HepG2 (cell line): ENCODE data around the gene UTP15. TPM values are rescaled to one million over a fixed set of nuclear protein-coding genes. Genes with fewer than 3 reads are reported as not detected.
A peak's percentile ranks its signal among the peaks of the same experiment; 100 is the strongest.

Source experiments
- CCDC6 ChIP-seq: sonication (generic); formaldehyde crosslinking; IDR thresholded peaks from 2 replicates; pipeline ENCODE4 v1.8.1; 2022; ENCODE audit warnings: mild to moderate bottlenecking, missing genetic modification reagents, moderate library complexity
- EED ChIP-seq: sonication (generic); formaldehyde crosslinking; IDR thresholded peaks from 2 replicates; pipeline ENCODE4 v1.5.0; 2020; ENCODE audit warnings: mild to moderate bottlenecking, missing genetic modification reagents
- SMAD1 ChIP-seq: sonication (generic); formaldehyde crosslinking; IDR thresholded peaks from 2 replicates; pipeline ENCODE4 v1.4.0; 2020; ENCODE audit warnings: missing genetic modification reagents, low read depth, mild to moderate bottlenecking, borderline replicate concordance
- SRSF4 ChIP-seq: fragments of 200-400 bp; formaldehyde crosslinking; IDR thresholded peaks from one replicate; pipeline ENCODE4 v1.6.1; 2018; ENCODE audit warnings: mild to moderate bottlenecking, low read depth, low read length, moderate library complexity; ENCODE audit not compliant: poor library complexity, severe bottlenecking
- STAG1 ChIP-seq: sonication (generic); formaldehyde crosslinking; IDR thresholded peaks from 2 replicates; pipeline ENCODE4 v1.4.0; 2020; ENCODE audit warnings: missing genetic modification reagents
- ZNF326 ChIP-seq: sonication (generic); formaldehyde crosslinking; IDR thresholded peaks from 2 replicates; pipeline ENCODE4 v1.4.0; 2020; ENCODE audit warnings: missing genetic modification reagents, borderline replicate concordance
- ZNF468 ChIP-seq: sonication (generic); formaldehyde crosslinking; IDR thresholded peaks from 2 replicates; pipeline ENCODE4 v1.8.0; 2022; ENCODE audit warnings: mild to moderate bottlenecking, moderate library complexity, missing genetic modification reagents
- ZNF614 ChIP-seq: IDR thresholded peaks from 2 replicates; pipeline ENCODE4 v1.6.1; 2018; ENCODE audit warnings: missing biosample characterization, missing genetic modification reagents, inconsistent platforms, borderline replicate concordance
- ZNF672 ChIP-seq: sonication (generic); formaldehyde crosslinking; IDR thresholded peaks from 2 replicates; pipeline ENCODE4 v1.8.1; 2022; ENCODE audit warnings: missing genetic modification reagents
- polyA plus RNA-seq, 8 experiments: library from polyadenylated mRNA; depleted of rRNA in 3 of 8; stranded (reverse) in 7 of 8; unstranded in 1 of 8; fragments of >200 nt; fragmentation: Illumina TruSeq in 4 of 8; extraction: Trizol in 4 of 8; gene quantifications; 2 replicates each; pipeline versions ENCODE4 v1.2.1 to v1.2.3, GENCODE V29; 2011 to 2016; ENCODE audit warnings: low read depth in 4 of 8, missing spikeins in 1 of 8, mixed read lengths in 1 of 8; ENCODE audit not compliant: insufficient read depth in 1 of 8
- total RNA-seq, 5 experiments: library from RNA; depleted of rRNA; stranded (reverse); fragments of >200 nt; fragmentation: Illumina TruSeq; extraction: Trizol; gene quantifications; 2 replicates each; pipeline ENCODE4 v1.2.3, GENCODE V29; 2016; ENCODE audit warnings: low read depth in 1 of 5
- TF ChIP-seq, protein P1 (sequence below): sonication (generic); formaldehyde crosslinking; IDR thresholded peaks from 2 replicates; pipeline ENCODE4 v1.5.1; 2020; ENCODE audit warnings: missing genetic modification reagents, mild to moderate bottlenecking, borderline replicate concordance
- TF ChIP-seq, protein P2 (sequence below): sonication (generic); formaldehyde crosslinking; IDR thresholded peaks from 2 replicates; pipeline ENCODE4 v1.5.0; 2020; ENCODE audit warnings: missing genetic modification reagents
- TF ChIP-seq, protein P3 (sequence below): IDR thresholded peaks from 2 replicates; pipeline ENCODE4 v1.6.1; 2012; ENCODE audit warnings: low read depth, low read length, improper control_type of control experiment
- TF ChIP-seq, protein P4 (sequence below): sonication (generic); formaldehyde crosslinking; IDR thresholded peaks from 2 replicates; pipeline ENCODE4 v1.4.0; 2020; ENCODE audit warnings: mild to moderate bottlenecking, low read depth, missing genetic modification reagents
- TF ChIP-seq, protein P5 (sequence below): sonication (generic); formaldehyde crosslinking; IDR thresholded peaks from 2 replicates; pipeline ENCODE4 v1.8.1; 2022; ENCODE audit warnings: low read depth, mild to moderate bottlenecking, missing genetic modification reagents
- TF ChIP-seq, protein P6 (sequence below): sonication (generic); formaldehyde crosslinking; IDR thresholded peaks from 2 replicates; pipeline ENCODE4 v1.5.1; 2020; ENCODE audit warnings: mild to moderate bottlenecking, missing genetic modification reagents, moderate library complexity

UTP15 gene
- total and polyA plus RNA-seq, 2 of the 13 experiments (the other 11 are each of a cell fraction or from before 2014, with no cell fraction given), result 7.3 to 35.8 TPM

DNA sequence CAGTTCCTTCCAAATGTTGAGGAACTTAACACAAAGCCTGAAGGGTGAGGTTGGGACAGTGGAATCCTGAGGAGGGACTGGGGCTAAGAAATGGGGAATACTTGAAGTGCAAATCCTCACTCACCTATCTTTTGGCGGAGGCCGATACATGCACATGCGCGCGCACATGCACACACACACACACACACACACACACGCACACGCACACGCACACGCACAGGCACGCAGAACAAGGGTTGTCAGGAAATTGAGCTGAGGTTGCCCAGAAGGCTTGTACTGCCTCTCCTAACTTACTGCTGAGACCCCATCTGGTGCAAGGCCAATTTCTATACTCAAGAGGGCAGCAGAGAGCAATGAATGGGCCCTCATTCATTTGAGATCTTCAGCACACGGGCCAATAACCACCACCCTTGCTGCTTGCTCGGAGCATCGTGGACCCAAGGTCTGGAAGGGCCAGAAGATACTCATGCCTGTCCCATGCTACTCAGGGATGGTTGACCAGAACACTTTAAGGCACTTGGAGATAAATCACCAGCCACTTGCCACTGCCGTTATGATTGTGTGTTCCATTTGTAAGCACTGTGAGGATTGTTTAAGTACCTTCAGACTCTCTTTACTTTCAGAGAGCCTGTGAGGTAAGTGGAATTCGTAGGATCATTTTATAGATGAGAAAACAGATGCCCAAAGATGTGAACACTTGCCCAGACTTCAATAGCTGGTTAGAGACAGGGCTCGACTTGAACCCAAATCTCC is 45.8 kb upstream of the UTP15 start (continued):
- TF ChIP-seq EED (no peak), ZNF326 (CRISPR knock-in tag) (no peak), SMAD1 (CRISPR knock-in tag) (no peak), ZNF468 (CRISPR knock-in tag) (no peak), STAG1 (CRISPR knock-in tag) (peak; percentile 85), ZNF614 (peak; percentile 35; the same call in 1 of the 2 replicates), SRSF4 (no peak), ZNF672 (CRISPR knock-in tag) (no peak), CCDC6 (no peak)
- TF ChIP-seq, protein P1, sequence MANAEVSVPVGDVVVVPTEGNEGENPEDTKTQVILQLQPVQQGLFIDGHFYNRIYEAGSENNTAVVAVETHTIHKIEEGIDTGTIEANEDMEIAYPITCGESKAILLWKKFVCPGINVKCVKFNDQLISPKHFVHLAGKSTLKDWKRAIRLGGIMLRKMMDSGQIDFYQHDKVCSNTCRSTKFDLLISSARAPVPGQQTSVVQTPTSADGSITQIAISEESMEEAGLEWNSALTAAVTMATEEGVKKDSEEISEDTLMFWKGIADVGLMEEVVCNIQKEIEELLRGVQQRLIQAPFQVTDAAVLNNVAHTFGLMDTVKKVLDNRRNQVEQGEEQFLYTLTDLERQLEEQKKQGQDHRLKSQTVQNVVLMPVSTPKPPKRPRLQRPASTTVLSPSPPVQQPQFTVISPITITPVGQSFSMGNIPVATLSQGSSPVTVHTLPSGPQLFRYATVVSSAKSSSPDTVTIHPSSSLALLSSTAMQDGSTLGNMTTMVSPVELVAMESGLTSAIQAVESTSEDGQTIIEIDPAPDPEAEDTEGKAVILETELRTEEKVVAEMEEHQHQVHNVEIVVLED (CRISPR knock-in tag), result peak; percentile 85
- TF ChIP-seq, protein P2, sequence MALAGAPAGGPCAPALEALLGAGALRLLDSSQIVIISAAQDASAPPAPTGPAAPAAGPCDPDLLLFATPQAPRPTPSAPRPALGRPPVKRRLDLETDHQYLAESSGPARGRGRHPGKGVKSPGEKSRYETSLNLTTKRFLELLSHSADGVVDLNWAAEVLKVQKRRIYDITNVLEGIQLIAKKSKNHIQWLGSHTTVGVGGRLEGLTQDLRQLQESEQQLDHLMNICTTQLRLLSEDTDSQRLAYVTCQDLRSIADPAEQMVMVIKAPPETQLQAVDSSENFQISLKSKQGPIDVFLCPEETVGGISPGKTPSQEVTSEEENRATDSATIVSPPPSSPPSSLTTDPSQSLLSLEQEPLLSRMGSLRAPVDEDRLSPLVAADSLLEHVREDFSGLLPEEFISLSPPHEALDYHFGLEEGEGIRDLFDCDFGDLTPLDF (CRISPR knock-in tag), result no peak
- TF ChIP-seq, protein P3, sequence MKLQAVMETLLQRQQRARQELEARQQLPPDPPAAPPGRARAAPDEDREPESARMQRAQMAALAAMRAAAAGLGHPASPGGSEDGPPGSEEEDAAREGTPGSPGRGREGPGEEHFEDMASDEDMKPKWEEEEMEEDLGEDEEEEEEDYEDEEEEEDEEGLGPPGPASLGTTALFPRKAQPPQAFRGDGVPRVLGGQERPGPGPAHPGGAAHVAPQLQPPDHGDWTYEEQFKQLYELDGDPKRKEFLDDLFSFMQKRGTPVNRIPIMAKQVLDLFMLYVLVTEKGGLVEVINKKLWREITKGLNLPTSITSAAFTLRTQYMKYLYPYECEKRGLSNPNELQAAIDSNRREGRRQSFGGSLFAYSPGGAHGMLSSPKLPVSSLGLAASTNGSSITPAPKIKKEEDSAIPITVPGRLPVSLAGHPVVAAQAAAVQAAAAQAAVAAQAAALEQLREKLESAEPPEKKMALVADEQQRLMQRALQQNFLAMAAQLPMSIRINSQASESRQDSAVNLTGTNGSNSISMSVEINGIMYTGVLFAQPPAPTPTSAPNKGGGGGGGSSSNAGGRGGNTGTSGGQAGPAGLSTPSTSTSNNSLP, result 0 out of 2 replicates have a peak, but pooled peaks have one; percentile 27
- TF ChIP-seq, protein P4, sequence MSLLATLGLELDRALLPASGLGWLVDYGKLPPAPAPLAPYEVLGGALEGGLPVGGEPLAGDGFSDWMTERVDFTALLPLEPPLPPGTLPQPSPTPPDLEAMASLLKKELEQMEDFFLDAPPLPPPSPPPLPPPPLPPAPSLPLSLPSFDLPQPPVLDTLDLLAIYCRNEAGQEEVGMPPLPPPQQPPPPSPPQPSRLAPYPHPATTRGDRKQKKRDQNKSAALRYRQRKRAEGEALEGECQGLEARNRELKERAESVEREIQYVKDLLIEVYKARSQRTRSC (CRISPR knock-in tag), result no peak
- TF ChIP-seq, protein P5, sequence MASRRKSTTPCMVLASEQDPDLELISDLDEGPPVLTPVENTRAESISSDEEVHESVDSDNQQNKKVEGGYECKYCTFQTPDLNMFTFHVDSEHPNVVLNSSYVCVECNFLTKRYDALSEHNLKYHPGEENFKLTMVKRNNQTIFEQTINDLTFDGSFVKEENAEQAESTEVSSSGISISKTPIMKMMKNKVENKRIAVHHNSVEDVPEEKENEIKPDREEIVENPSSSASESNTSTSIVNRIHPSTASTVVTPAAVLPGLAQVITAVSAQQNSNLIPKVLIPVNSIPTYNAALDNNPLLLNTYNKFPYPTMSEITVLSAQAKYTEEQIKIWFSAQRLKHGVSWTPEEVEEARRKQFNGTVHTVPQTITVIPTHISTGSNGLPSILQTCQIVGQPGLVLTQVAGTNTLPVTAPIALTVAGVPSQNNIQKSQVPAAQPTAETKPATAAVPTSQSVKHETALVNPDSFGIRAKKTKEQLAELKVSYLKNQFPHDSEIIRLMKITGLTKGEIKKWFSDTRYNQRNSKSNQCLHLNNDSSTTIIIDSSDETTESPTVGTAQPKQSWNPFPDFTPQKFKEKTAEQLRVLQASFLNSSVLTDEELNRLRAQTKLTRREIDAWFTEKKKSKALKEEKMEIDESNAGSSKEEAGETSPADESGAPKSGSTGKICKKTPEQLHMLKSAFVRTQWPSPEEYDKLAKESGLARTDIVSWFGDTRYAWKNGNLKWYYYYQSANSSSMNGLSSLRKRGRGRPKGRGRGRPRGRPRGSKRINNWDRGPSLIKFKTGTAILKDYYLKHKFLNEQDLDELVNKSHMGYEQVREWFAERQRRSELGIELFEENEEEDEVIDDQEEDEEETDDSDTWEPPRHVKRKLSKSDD (CRISPR knock-in tag), result no peak
- TF ChIP-seq, protein P6, sequence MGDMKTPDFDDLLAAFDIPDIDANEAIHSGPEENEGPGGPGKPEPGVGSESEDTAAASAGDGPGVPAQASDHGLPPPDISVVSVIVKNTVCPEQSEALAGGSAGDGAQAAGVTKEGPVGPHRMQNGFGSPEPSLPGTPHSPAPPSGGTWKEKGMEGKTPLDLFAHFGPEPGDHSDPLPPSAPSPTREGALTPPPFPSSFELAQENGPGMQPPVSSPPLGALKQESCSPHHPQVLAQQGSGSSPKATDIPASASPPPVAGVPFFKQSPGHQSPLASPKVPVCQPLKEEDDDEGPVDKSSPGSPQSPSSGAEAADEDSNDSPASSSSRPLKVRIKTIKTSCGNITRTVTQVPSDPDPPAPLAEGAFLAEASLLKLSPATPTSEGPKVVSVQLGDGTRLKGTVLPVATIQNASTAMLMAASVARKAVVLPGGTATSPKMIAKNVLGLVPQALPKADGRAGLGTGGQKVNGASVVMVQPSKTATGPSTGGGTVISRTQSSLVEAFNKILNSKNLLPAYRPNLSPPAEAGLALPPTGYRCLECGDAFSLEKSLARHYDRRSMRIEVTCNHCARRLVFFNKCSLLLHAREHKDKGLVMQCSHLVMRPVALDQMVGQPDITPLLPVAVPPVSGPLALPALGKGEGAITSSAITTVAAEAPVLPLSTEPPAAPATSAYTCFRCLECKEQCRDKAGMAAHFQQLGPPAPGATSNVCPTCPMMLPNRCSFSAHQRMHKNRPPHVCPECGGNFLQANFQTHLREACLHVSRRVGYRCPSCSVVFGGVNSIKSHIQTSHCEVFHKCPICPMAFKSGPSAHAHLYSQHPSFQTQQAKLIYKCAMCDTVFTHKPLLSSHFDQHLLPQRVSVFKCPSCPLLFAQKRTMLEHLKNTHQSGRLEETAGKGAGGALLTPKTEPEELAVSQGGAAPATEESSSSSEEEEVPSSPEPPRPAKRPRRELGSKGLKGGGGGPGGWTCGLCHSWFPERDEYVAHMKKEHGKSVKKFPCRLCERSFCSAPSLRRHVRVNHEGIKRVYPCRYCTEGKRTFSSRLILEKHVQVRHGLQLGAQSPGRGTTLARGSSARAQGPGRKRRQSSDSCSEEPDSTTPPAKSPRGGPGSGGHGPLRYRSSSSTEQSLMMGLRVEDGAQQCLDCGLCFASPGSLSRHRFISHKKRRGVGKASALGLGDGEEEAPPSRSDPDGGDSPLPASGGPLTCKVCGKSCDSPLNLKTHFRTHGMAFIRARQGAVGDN (CRISPR knock-in tag), result peak; percentile 64
